Measurements from ENCODE around the gene RPS19. TPM values are rescaled to one million over a fixed set of nuclear protein-coding genes. Genes with fewer than 3 reads are reported as not detected.

RPS19 gene
- total and polyA plus RNA-seq, 10 of the 15 experiments (the other 5 are each of a cell fraction or from before 2014, with no cell fraction given): 2,615 to 5,578 (median 4,127) TPM

DNA sequence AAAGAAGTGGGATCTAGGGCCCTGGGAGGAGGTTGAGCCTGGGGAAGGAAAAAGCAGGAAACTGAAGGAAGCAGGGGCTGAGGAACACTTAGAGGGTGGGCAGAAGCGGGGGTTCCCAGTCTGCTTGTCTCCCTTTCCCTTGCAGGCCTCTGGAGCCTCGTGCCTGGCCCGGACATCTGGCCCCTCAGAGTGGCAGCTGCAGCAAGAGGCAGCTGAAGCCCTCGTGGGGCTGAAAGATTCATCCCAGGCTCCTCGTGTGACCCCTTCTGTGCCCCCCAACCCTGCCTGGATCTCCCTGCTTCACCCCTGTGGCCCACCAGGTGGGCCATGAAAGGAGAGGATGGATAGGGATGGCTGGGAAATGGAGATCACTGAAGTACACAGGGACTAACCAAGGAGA, 9.7 kb upstream of the RPS19 start:
- RAD21 ChIA-PET (ENCODE audit: unreplicated experiment): no interaction called here
- in situ Hi-C loops (cut with MboI): no loop called here
- H4K20me1 ChIP-seq (ENCODE audit: control insufficient read depth, insufficient read depth): no peaks in the 10 kb centered on the region
- WGBS (ENCODE audit: insufficient coverage, insufficient replicate concordance, low lambda C conversion rate, missing lambda C conversion rate): 0% methylated on average over 5 of the region's 5 CpGs
- no peak overlapping the region for H3K4me2 ChIP-seq (ENCODE audit: control insufficient read depth, insufficient read depth)
- H3K9me3 ChIP-seq (replicated peaks; ENCODE audit: control insufficient read depth, insufficient read depth, low read length): no peaks in the 10 kb centered on the region; the same call in 2 of the 3 replicates
- FAIRE-seq (no peak), ATAC-seq (no peak), DNase-seq (ENCODE audit: low read depth, low spot score) (no peak)
- no TSS peak for BruUV-seq (replicated peaks)
- H2AFZ ChIP-seq (ENCODE audit: control insufficient read depth, low read depth, low read length): no peak overlapping the region
- H3K79me2 ChIP-seq (ENCODE audit: control insufficient read depth, insufficient read depth, low read length): no peaks in the 10 kb centered on the region
- H3K27ac ChIP-seq (ENCODE audit: control insufficient read depth, insufficient read depth): no peak overlapping the region
- intact Hi-C loops (cut with micrococcal nuclease; ENCODE audit: unreplicated experiment): no loop called here
- no peaks in the 10 kb centered on the region for H3K4me1 ChIP-seq (ENCODE audit: control insufficient read depth, insufficient read depth, low read length)
- POLR2A ChIA-PET: no interaction called here
- H3K4me3 ChIP-seq: no peak overlapping the region
- SMC1A ChIA-PET (ENCODE audit: uncharacterized antibody, unreplicated experiment): no interaction called here
- H3K36me3 ChIP-seq (ENCODE audit: control insufficient read depth in 2 of 2, insufficient read depth in 2 of 2, low read length in 1 of 2): no peaks in the 10 kb centered on the region
- peaks cover 1 to 8% of the 10 kb centered on the region in 2 experiments; a peak in 3 of 4 replicates for H3K27me3 ChIP-seq (replicated peaks in 1 of 2; ENCODE audit: control insufficient read depth in 2 of 2, insufficient read depth in 2 of 2, low read length in 1 of 2)
- no peak overlapping the region for H3K9ac ChIP-seq (ENCODE audit: control insufficient read depth, insufficient read depth, low read length)
- CTCF ChIA-PET: interaction anchor here (4.5 kb wide), 1 partner anchor 15 kb away, joined by 24 read pairs; no protein-coding TSS in a partner anchor
- no peak for TF ChIP-seq GATAD2B (conservative IDR thresholded peaks at IDR 0.05; ENCODE audit: low read depth)
- TF ChIP-seq ZNF24 (IDR thresholded peaks at IDR 0.05): no peak
- no peak for TF ChIP-seq MYC (IDR thresholded peaks at IDR 0.05; ENCODE audit: insufficient read depth, insufficient read length, insufficient replicate concordance, low read length, severe bottlenecking)
- TF ChIP-seq ZNF592 (IDR thresholded peaks at IDR 0.05): no peak
- TF ChIP-seq, protein P1, sequence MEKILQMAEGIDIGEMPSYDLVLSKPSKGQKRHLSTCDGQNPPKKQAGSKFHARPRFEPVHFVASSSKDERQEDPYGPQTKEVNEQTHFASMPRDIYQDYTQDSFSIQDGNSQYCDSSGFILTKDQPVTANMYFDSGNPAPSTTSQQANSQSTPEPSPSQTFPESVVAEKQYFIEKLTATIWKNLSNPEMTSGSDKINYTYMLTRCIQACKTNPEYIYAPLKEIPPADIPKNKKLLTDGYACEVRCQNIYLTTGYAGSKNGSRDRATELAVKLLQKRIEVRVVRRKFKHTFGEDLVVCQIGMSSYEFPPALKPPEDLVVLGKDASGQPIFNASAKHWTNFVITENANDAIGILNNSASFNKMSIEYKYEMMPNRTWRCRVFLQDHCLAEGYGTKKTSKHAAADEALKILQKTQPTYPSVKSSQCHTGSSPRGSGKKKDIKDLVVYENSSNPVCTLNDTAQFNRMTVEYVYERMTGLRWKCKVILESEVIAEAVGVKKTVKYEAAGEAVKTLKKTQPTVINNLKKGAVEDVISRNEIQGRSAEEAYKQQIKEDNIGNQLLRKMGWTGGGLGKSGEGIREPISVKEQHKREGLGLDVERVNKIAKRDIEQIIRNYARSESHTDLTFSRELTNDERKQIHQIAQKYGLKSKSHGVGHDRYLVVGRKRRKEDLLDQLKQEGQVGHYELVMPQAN (conservative IDR thresholded peaks at IDR 0.05): no peak
- no peak for TF ChIP-seq PRDM15 (CRISPR knock-in tag; IDR thresholded peaks at IDR 0.05)
- TF ChIP-seq, protein P2, sequence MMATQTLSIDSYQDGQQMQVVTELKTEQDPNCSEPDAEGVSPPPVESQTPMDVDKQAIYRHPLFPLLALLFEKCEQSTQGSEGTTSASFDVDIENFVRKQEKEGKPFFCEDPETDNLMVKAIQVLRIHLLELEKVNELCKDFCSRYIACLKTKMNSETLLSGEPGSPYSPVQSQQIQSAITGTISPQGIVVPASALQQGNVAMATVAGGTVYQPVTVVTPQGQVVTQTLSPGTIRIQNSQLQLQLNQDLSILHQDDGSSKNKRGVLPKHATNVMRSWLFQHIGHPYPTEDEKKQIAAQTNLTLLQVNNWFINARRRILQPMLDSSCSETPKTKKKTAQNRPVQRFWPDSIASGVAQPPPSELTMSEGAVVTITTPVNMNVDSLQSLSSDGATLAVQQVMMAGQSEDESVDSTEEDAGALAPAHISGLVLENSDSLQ (IDR thresholded peaks at IDR 0.05): no peak
- no peak for TF ChIP-seq CREB1 (IDR thresholded peaks at IDR 0.05; ENCODE audit: low read depth)
- TF ChIP-seq SREBF2 (IDR thresholded peaks at IDR 0.05; ENCODE audit: low read length): no peak
- TF ChIP-seq, protein P3, sequence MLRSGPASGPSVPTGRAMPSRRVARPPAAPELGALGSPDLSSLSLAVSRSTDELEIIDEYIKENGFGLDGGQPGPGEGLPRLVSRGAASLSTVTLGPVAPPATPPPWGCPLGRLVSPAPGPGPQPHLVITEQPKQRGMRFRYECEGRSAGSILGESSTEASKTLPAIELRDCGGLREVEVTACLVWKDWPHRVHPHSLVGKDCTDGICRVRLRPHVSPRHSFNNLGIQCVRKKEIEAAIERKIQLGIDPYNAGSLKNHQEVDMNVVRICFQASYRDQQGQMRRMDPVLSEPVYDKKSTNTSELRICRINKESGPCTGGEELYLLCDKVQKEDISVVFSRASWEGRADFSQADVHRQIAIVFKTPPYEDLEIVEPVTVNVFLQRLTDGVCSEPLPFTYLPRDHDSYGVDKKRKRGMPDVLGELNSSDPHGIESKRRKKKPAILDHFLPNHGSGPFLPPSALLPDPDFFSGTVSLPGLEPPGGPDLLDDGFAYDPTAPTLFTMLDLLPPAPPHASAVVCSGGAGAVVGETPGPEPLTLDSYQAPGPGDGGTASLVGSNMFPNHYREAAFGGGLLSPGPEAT (IDR thresholded peaks at IDR 0.05; ENCODE audit: low read depth): no peak
- no peak for TF ChIP-seq HDAC6 (IDR thresholded peaks at IDR 0.05; ENCODE audit: unreplicated experiment)

Data from GM12878 (cell line).